Breast epithelium (tissue), 3 donors: ENCODE measurements around the gene LPCAT4.

ENCODE experiments used
- POLR2A ChIP-seq: fragments of 450-650 bp; IDR thresholded peaks from one replicate; pipeline ENCODE4 v1.6.1; 2016; ENCODE audit warnings: antibody characterized with exemption, mild to moderate bottlenecking, moderate library complexity
- TF ChIP-seq, protein P1 (sequence below), 3 donors: fragments of 450-650 bp; IDR thresholded peaks; one replicate each; pipeline ENCODE4 v1.5.1; 2016 to 2017; ENCODE audit warnings: antibody characterized with exemption in 3 of 3, mild to moderate bottlenecking in 3 of 3, moderate library complexity in 3 of 3

DNA sequence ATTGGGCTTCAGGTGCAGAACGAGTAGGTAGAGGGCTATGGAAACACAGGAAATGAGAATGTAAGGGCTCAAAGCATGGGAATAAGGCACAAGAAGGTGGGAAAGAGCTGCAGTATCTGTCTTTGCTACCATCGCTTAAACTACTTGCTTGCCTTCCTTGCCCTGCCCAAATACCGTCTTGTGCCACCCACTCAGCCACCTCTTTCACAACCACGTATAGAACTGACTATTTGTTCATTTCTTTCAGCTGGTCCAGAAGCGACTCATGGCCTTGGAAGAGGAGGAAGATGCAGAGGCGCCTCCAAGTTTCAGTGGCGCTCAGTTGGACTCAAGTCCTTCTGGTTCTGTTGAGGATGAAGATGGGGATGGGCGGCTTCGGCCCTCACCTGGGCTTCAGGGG lies 11.8 kb downstream of the LPCAT4 start:
- TF ChIP-seq, protein P1, sequence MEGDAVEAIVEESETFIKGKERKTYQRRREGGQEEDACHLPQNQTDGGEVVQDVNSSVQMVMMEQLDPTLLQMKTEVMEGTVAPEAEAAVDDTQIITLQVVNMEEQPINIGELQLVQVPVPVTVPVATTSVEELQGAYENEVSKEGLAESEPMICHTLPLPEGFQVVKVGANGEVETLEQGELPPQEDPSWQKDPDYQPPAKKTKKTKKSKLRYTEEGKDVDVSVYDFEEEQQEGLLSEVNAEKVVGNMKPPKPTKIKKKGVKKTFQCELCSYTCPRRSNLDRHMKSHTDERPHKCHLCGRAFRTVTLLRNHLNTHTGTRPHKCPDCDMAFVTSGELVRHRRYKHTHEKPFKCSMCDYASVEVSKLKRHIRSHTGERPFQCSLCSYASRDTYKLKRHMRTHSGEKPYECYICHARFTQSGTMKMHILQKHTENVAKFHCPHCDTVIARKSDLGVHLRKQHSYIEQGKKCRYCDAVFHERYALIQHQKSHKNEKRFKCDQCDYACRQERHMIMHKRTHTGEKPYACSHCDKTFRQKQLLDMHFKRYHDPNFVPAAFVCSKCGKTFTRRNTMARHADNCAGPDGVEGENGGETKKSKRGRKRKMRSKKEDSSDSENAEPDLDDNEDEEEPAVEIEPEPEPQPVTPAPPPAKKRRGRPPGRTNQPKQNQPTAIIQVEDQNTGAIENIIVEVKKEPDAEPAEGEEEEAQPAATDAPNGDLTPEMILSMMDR (IDR thresholded peaks at IDR 0.05), result no peak
- TF ChIP-seq POLR2A, result no peak
